Central memory CD4-positive, alpha-beta T cell (primary cell): ENCODE data around the gene BLACAT1.
"Not testable (repeated sequence)": the region's sequence is repeated elsewhere in the genome, so short reads cannot be mapped to it uniquely, and the experiment has no call there.

Source experiments
- DNase-seq: peaks from one replicate; pipeline ENCODE4 v3.0.0; 2022

Gene BLACAT1

GRCh38 chr1:205438213-205439158 lies 17.4 kb downstream of the BLACAT1 start:
- no peak for DNase-seq

GRCh38 chr1:205437570-205437969 lies 18.3 kb downstream of the BLACAT1 start:
- no peak for DNase-seq

- DNase-seq = no peak
Observed at GRCh38 chr1:205436776-205437410, 19.0 kb downstream of the BLACAT1 start.

GRCh38 chr1:205435578-205436573 lies 20.0 kb downstream of the BLACAT1 start:
- DNase-seq = no peak

- no peak for DNase-seq
Observed at GRCh38 chr1:205434738-205435137, 21.1 kb downstream of the BLACAT1 start.

GRCh38 chr1:205432692-205433091 lies 23.2 kb downstream of the BLACAT1 start:
- not testable (repeated sequence) for DNase-seq

GRCh38 chr1:205432116-205432515 lies 23.7 kb downstream of the BLACAT1 start:
- DNase-seq = no peak

GRCh38 chr1:205430696-205431305 lies 25.0 kb downstream of the BLACAT1 start:
- DNase-seq = peak; percentile 44

- no peak for DNase-seq
Observed at GRCh38 chr1:205429762-205430695, 25.8 kb downstream of the BLACAT1 start.

GRCh38 chr1:205424901-205425600 lies 30.8 kb downstream of the BLACAT1 start:
- no peak for DNase-seq

GRCh38 chr1:205423814-205424399 lies 31.9 kb downstream of the BLACAT1 start:
- no peak for DNase-seq

GRCh38 chr1:205422993-205423642 lies 32.7 kb downstream of the BLACAT1 start:
- DNase-seq = no peak

- DNase-seq = no peak
Observed at GRCh38 chr1:205421798-205422197, 34.0 kb downstream of the BLACAT1 start, which contains the start of gene LEMD1. LEMD1 (minus strand) TSS chr1:205422056; CDS start chr1:205420536, 1,520 bp downstream.

GRCh38 chr1:205420938-205421337 lies 34.9 kb downstream of the BLACAT1 start:
- no peak for DNase-seq

GRCh38 chr1:205417870-205418635 lies 37.8 kb downstream of the BLACAT1 start:
- no peak for DNase-seq

- DNase-seq = no peak
Observed at GRCh38 chr1:205416322-205416721, 39.5 kb downstream of the BLACAT1 start.

- DNase-seq = no peak
Observed at GRCh38 chr1:205410581-205411298, 45.1 kb downstream of the BLACAT1 start.

- no peak for DNase-seq
Observed at GRCh38 chr1:205407970-205408369, 47.9 kb downstream of the BLACAT1 start.
